Measurements from ENCODE around the gene EXTL1. TPM values are rescaled to one million over a fixed set of nuclear protein-coding genes. Genes with fewer than 3 reads are reported as not detected.

Gene EXTL1
- total and polyA plus RNA-seq, 2 donors from 2014 or later, result 0.28 to 0.45 TPM

Other genes starting within 250 kb of the EXTL1 start
- gene SELENON, start 221.6 kb upstream of the EXTL1 start, total RNA-seq, result 116 TPM
- 69.3 TPM for gene SELENON, start 221.6 kb upstream of the EXTL1 start, polyA plus RNA-seq (ENCODE audit: insufficient read depth, low read depth, low replicate concordance)
- gene MTFR1L, start 201.8 kb upstream of the EXTL1 start, total RNA-seq, result 66.6 TPM
- 108 TPM for gene MTFR1L, start 201.8 kb upstream of the EXTL1 start, polyA plus RNA-seq (ENCODE audit: insufficient read depth, low read depth, low replicate concordance)
- 0.38 TPM for gene AUNIP, start 162.3 kb upstream of the EXTL1 start, total RNA-seq
- gene AUNIP, start 162.3 kb upstream of the EXTL1 start, polyA plus RNA-seq (ENCODE audit: insufficient read depth, low read depth, low replicate concordance), result not detected
- gene PAQR7, start 146.1 kb upstream of the EXTL1 start, total RNA-seq, result 52.0 TPM
- 30.2 TPM for gene PAQR7, start 146.1 kb upstream of the EXTL1 start, polyA plus RNA-seq (ENCODE audit: insufficient read depth, low read depth, low replicate concordance)
- 50.4 TPM for gene STMN1, start 115.4 kb upstream of the EXTL1 start, total RNA-seq
- gene STMN1, start 115.4 kb upstream of the EXTL1 start, polyA plus RNA-seq (ENCODE audit: insufficient read depth, low read depth, low replicate concordance), result 101 TPM
- gene PAFAH2, start 23.7 kb upstream of the EXTL1 start, total RNA-seq, result 23.5 TPM
- 21.0 TPM for gene PAFAH2, start 23.7 kb upstream of the EXTL1 start, polyA plus RNA-seq (ENCODE audit: insufficient read depth, low read depth, low replicate concordance)
- gene SLC30A2, start 24.3 kb downstream of the EXTL1 start, total RNA-seq, result 34.4 TPM
- 26.8 TPM for gene SLC30A2, start 24.3 kb downstream of the EXTL1 start, polyA plus RNA-seq (ENCODE audit: insufficient read depth, low read depth, low replicate concordance)
- gene TRIM63, start 45.9 kb downstream of the EXTL1 start, total RNA-seq, result 0.82 TPM
- 3.3 TPM for gene TRIM63, start 45.9 kb downstream of the EXTL1 start, polyA plus RNA-seq (ENCODE audit: insufficient read depth, low read depth, low replicate concordance)
- 13.9 TPM for gene PDIK1L, start 90.0 kb downstream of the EXTL1 start, total RNA-seq
- gene PDIK1L, start 90.0 kb downstream of the EXTL1 start, polyA plus RNA-seq (ENCODE audit: insufficient read depth, low read depth, low replicate concordance), result 3.7 TPM
- 8.1 TPM for gene FAM110D, start 137.3 kb downstream of the EXTL1 start, total RNA-seq
- 4.2 TPM for gene FAM110D, start 137.3 kb downstream of the EXTL1 start, polyA plus RNA-seq (ENCODE audit: insufficient read depth, low read depth, low replicate concordance)
- gene C1orf232, start 147.2 kb downstream of the EXTL1 start, total RNA-seq, result not detected
- gene C1orf232, start 147.2 kb downstream of the EXTL1 start, polyA plus RNA-seq (ENCODE audit: insufficient read depth, low read depth, low replicate concordance), result not detected
- 22.4 TPM for gene ZNF593, start 148.1 kb downstream of the EXTL1 start, total RNA-seq
- gene ZNF593, start 148.1 kb downstream of the EXTL1 start, polyA plus RNA-seq (ENCODE audit: insufficient read depth, low read depth, low replicate concordance), result 93.2 TPM
- not detected for gene ZNF593OS, start 150.1 kb downstream of the EXTL1 start, total RNA-seq
- not detected for gene ZNF593OS, start 150.1 kb downstream of the EXTL1 start, polyA plus RNA-seq (ENCODE audit: insufficient read depth, low read depth, low replicate concordance)
- gene CNKSR1, start 155.7 kb downstream of the EXTL1 start, total RNA-seq, result 19.7 TPM
- 8.8 TPM for gene CNKSR1, start 155.7 kb downstream of the EXTL1 start, polyA plus RNA-seq (ENCODE audit: insufficient read depth, low read depth, low replicate concordance)
- not detected for gene CATSPER4, start 168.8 kb downstream of the EXTL1 start, total RNA-seq
- not detected for gene CATSPER4, start 168.8 kb downstream of the EXTL1 start, polyA plus RNA-seq (ENCODE audit: insufficient read depth, low read depth, low replicate concordance)
- gene CEP85, start 212.4 kb downstream of the EXTL1 start, total RNA-seq, result 8.5 TPM
- 8.4 TPM for gene CEP85, start 212.4 kb downstream of the EXTL1 start, polyA plus RNA-seq (ENCODE audit: insufficient read depth, low read depth, low replicate concordance)

Measured in kidney (tissue), 2 donors.